HCT116 (cell line): ENCODE results near the gene THSD7A. TPM values are rescaled to one million over a fixed set of nuclear protein-coding genes. Genes with fewer than 3 reads are reported as not detected.

Experiments
- ATAC-seq: fragments of 200-7000 bp; cut with Tn5 transposase; 2 replicates; pipeline ENCODE4 v1.9.1; 2020; ENCODE audit warnings: mild to moderate bottlenecking, moderate library complexity
- BruUV-seq: library from RNA; stranded (reverse); fragments of 400-500 nt; replicated peaks from 2 replicates; lab custom pipeline; 2021; lab: Mats Ljungman, UMichigan
- CTCF ChIA-PET: fragments of 300-600 bp; sonication (Branson Sonifier 250); formaldehyde crosslinking; loops from one replicate; lab custom pipeline; 2021; ENCODE audit warnings: antibody characterized with exemption; lab: Charles Lee
- POLR2A ChIA-PET: fragments of 300-600, 350-600 bp; sonication (Branson Sonifier 250); formaldehyde crosslinking; loops from one replicate; lab custom pipeline; 2021; ENCODE audit warnings: antibody characterized with exemption; lab: Charles Lee
- RAD21 ChIA-PET, 2 experiments: fragments of 300-600 bp; sonication (Branson Sonifier 250); formaldehyde crosslinking; loops; one replicate each; lab custom pipeline; 2023; ENCODE audit warnings: low total read pairs in 2 of 2; ENCODE audit not compliant: uncharacterized antibody in 2 of 2, unreplicated experiment in 2 of 2, low non-redundant PET in 1 of 2; lab: Charles Lee
- DNase-seq: peaks from one replicate; pipeline ENCODE4 v3.0.0-alpha.2; 2010; ENCODE audit warnings: low read depth, low spot score
- H2AFZ ChIP-seq: fragments of 200-600 bp; shearing (Covaris generic), sonication (generic); 2 replicates; pipeline ENCODE4 v1.6.1; 2017; ENCODE audit warnings: low read depth, mixed run types, mixed read lengths, antibody characterized with exemption, low read length; ENCODE audit not compliant: poor library complexity, severe bottlenecking
- H3K27ac ChIP-seq: 2 replicates; pipeline ENCODE4 v1.5.1; 2012; ENCODE audit warnings: low read depth, low read length
- H3K27me3 ChIP-seq: fragments of 200-600 bp; sonication (generic); 2 replicates; pipeline ENCODE4 v1.6.1; 2016; ENCODE audit warnings: mixed run types, low read length, mixed read lengths; ENCODE audit not compliant: insufficient read depth
- H3K36me3 ChIP-seq, 2 experiments: fragments of 200-500 bp in 1 of 2; fragments of 200-600 bp in 1 of 2; sonication (Bioruptor generic) in 1 of 2; sonication (generic) in 1 of 2; 2 replicates each; pipeline versions ENCODE4 v1.5.1 to v1.6.1; 2014 to 2016; ENCODE audit warnings: low read length in 2 of 2, inconsistent platforms in 1 of 2, mixed read lengths in 1 of 2, mixed run types in 1 of 2; ENCODE audit not compliant: insufficient read depth in 2 of 2, control insufficient read depth in 1 of 2
- H3K4me1 ChIP-seq, 2 experiments: fragments of 200-600 bp in 1 of 2; sonication (generic) in 1 of 2; 2 replicates each; pipeline versions ENCODE4 v1.5.1 to v1.6.1; 2012 to 2017; ENCODE audit warnings: low read length in 2 of 2, inconsistent platforms in 1 of 2, mild to moderate bottlenecking in 1 of 2, mixed read lengths in 1 of 2, mixed run types in 1 of 2, moderate library complexity in 1 of 2; ENCODE audit not compliant: insufficient read depth in 2 of 2, control insufficient read depth in 1 of 2
- H3K4me2 ChIP-seq: fragments of 200-600 bp; sonication (generic); 2 replicates; pipeline ENCODE4 v1.6.1; 2017; ENCODE audit warnings: mixed run types, low read length, mixed read lengths
- H3K4me3 ChIP-seq, 2 experiments: fragments of 200-600 bp in 1 of 2; sonication (generic) in 1 of 2; replicated peaks in 1 of 2; 2 replicates each; pipeline ENCODE4 v1.5.1; 2011 to 2016; ENCODE audit warnings: low read length in 2 of 2, control low read depth in 1 of 2, low read depth in 1 of 2, mild to moderate bottlenecking in 1 of 2, mixed read lengths in 1 of 2, mixed run types in 1 of 2
- H3K79me2 ChIP-seq: fragments of 200-600 bp; sonication (generic); 2 replicates; pipeline ENCODE4 v1.6.1; 2017; ENCODE audit warnings: mild to moderate bottlenecking, mixed run types, low read length, moderate library complexity, mixed read lengths; ENCODE audit not compliant: insufficient read depth
- H3K9ac ChIP-seq: fragments of 200-600 bp; sonication (generic); 2 replicates; pipeline ENCODE4 v1.6.1; 2016; ENCODE audit warnings: low read length, mixed read lengths
- H3K9me2 ChIP-seq: fragments of 200-600 bp; sonication (generic), shearing (Covaris generic); 2 replicates; pipeline ENCODE4 v1.6.1; 2017; ENCODE audit warnings: mixed run types, mild to moderate bottlenecking, moderate library complexity; ENCODE audit not compliant: insufficient read depth
- H3K9me3 ChIP-seq, 2 experiments: fragments of 200-500 bp in 1 of 2; fragments of 200-600 bp in 1 of 2; sonication (Bioruptor generic) in 1 of 2; sonication (generic) in 1 of 2; 2 replicates each; pipeline ENCODE4 v1.6.1; 2014 to 2017; ENCODE audit warnings: low read length in 2 of 2, mixed read lengths in 2 of 2, inconsistent platforms in 1 of 2, low read depth in 1 of 2, mild to moderate bottlenecking in 1 of 2, mixed run types in 1 of 2, moderate library complexity in 1 of 2; ENCODE audit not compliant: control insufficient read depth in 1 of 2, insufficient read depth in 1 of 2
- H4K20me1 ChIP-seq: fragments of 200-600 bp; sonication (generic), shearing (Covaris generic); 2 replicates; pipeline ENCODE4 v1.6.1; 2017; ENCODE audit warnings: mixed run types, mild to moderate bottlenecking, moderate library complexity; ENCODE audit not compliant: insufficient read depth
- CBX3 ChIP-seq: IDR thresholded peaks from 2 replicates; pipeline ENCODE4 v1.6.1; 2012; ENCODE audit warnings: low read depth
- CEBPB ChIP-seq: IDR thresholded peaks from 2 replicates; pipeline ENCODE4 v1.6.1; 2012; ENCODE audit warnings: low read depth
- CTCF ChIP-seq, 3 experiments: fragments of 200-600 bp in 1 of 3; sonication (generic) in 1 of 3; IDR thresholded peaks in 2 of 3; conservative IDR thresholded peaks in 1 of 3; 2 replicates each; pipeline ENCODE4 v1.5.1; 2012 to 2017; ENCODE audit warnings: low read depth in 2 of 3, low read length in 2 of 3, antibody characterized with exemption in 1 of 3, borderline replicate concordance in 1 of 3, control low read depth in 1 of 3, mild to moderate bottlenecking in 1 of 3, mixed read lengths in 1 of 3, mixed run types in 1 of 3, moderate library complexity in 1 of 3; ENCODE audit not compliant: insufficient read depth in 1 of 3
- EGR1 ChIP-seq: IDR thresholded peaks from 2 replicates; pipeline ENCODE4 v1.6.1; 2012; ENCODE audit warnings: low read depth
- ELF1 ChIP-seq: IDR thresholded peaks from 2 replicates; pipeline ENCODE4 v1.6.1; 2012; ENCODE audit warnings: low read depth, borderline replicate concordance
- EZH2phosphoT487 ChIP-seq: fragments of 200-600 bp; IDR thresholded peaks from 2 replicates; pipeline ENCODE4 v1.6.1; 2018; ENCODE audit warnings: antibody characterized with exemption, borderline replicate concordance
- FOSL1 ChIP-seq: IDR thresholded peaks from 2 replicates; pipeline ENCODE4 v1.6.1; 2012; ENCODE audit warnings: low read depth
- JUND ChIP-seq: IDR thresholded peaks from 2 replicates; pipeline ENCODE4 v1.6.1; 2012
- POLR2A ChIP-seq: IDR thresholded peaks from 2 replicates; pipeline ENCODE4 v1.7.0; 2011; ENCODE audit warnings: borderline replicate concordance; ENCODE audit not compliant: insufficient read depth, insufficient read length; ENCODE audit errors: extremely low read depth
- POLR2AphosphoS5 ChIP-seq: IDR thresholded peaks from 2 replicates; pipeline ENCODE4 v1.6.1; 2011; ENCODE audit warnings: mild to moderate bottlenecking, low read depth, low read length, moderate library complexity
- SP1 ChIP-seq: IDR thresholded peaks from 2 replicates; pipeline ENCODE4 v1.6.1; 2012; ENCODE audit warnings: low read depth
- TCF7L2 ChIP-seq: IDR thresholded peaks from 2 replicates; pipeline ENCODE4 v1.7.0; 2011; ENCODE audit warnings: borderline replicate concordance, inconsistent platforms; ENCODE audit not compliant: insufficient read depth, insufficient read length; ENCODE audit errors: extremely low read depth
- YY1 ChIP-seq: IDR thresholded peaks from 2 replicates; pipeline ENCODE4 v1.6.1; 2011; ENCODE audit warnings: low read length, low read depth, moderate library complexity, mild to moderate bottlenecking; ENCODE audit not compliant: insufficient replicate concordance; ENCODE audit errors: extremely low read depth
- ZFX ChIP-seq: fragments of 450-650 bp; IDR thresholded peaks from 2 replicates; pipeline ENCODE4 v1.6.1; 2017
- ZNF274 ChIP-seq: fragments of 200-500 bp; sonication (Bioruptor generic); IDR thresholded peaks from 2 replicates; pipeline ENCODE4 v1.6.1; 2014; ENCODE audit warnings: mild to moderate bottlenecking, low read depth, low read length, inconsistent platforms
- intact Hi-C: fragments of 100-400 bp; cut with micrococcal nuclease; formaldehyde crosslinking; loops from 2 replicates; pipeline ENCODE4 v1.10.0; 2022
- total RNA-seq: library from RNA; stranded (reverse); gene quantifications from one replicate; pipeline ENCODE4 v1.2.1, GENCODE V29; 2021; ENCODE audit not compliant: unreplicated experiment
- TF ChIP-seq, protein P1 (sequence below): IDR thresholded peaks from 2 replicates; pipeline ENCODE4 v1.6.1; 2012
- TF ChIP-seq, protein P2 (sequence below): IDR thresholded peaks from 2 replicates; pipeline ENCODE4 v1.6.1; 2012; ENCODE audit warnings: low read depth

THSD7A gene
- total RNA-seq, 1 experiment from 2014 or later = 0.05 TPM

GRCh38 chr7:11848251-11848650 is 16.3 kb upstream of the THSD7A start (continued):
- TF ChIP-seq SP1 = no peak
- TF ChIP-seq, protein P1, sequence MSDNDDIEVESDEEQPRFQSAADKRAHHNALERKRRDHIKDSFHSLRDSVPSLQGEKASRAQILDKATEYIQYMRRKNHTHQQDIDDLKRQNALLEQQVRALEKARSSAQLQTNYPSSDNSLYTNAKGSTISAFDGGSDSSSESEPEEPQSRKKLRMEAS = no peak
- no peak for TF ChIP-seq POLR2A
- no peak for TF ChIP-seq TCF7L2
- TF ChIP-seq, protein P2, sequence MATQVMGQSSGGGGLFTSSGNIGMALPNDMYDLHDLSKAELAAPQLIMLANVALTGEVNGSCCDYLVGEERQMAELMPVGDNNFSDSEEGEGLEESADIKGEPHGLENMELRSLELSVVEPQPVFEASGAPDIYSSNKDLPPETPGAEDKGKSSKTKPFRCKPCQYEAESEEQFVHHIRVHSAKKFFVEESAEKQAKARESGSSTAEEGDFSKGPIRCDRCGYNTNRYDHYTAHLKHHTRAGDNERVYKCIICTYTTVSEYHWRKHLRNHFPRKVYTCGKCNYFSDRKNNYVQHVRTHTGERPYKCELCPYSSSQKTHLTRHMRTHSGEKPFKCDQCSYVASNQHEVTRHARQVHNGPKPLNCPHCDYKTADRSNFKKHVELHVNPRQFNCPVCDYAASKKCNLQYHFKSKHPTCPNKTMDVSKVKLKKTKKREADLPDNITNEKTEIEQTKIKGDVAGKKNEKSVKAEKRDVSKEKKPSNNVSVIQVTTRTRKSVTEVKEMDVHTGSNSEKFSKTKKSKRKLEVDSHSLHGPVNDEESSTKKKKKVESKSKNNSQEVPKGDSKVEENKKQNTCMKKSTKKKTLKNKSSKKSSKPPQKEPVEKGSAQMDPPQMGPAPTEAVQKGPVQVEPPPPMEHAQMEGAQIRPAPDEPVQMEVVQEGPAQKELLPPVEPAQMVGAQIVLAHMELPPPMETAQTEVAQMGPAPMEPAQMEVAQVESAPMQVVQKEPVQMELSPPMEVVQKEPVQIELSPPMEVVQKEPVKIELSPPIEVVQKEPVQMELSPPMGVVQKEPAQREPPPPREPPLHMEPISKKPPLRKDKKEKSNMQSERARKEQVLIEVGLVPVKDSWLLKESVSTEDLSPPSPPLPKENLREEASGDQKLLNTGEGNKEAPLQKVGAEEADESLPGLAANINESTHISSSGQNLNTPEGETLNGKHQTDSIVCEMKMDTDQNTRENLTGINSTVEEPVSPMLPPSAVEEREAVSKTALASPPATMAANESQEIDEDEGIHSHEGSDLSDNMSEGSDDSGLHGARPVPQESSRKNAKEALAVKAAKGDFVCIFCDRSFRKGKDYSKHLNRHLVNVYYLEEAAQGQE = no peak
- TF ChIP-seq, all 23 proteins: peak for 0

- Histone ChIP-seq H3K4me1 (no peaks in the 10 kb centered on the region), H3K9ac (no peak overlapping the region), H3K27ac (no peak overlapping the region), H3K36me3 (no peaks in the 10 kb centered on the region), H3K27me3 (no peaks in the 10 kb centered on the region), H3K4me2 (no peak overlapping the region), H4K20me1 (no peaks in the 10 kb centered on the region), H2AFZ (no peak overlapping the region), H3K4me3 (no peak overlapping the region), H3K9me3 (peaks cover 0 to 4% of the 10 kb centered on the region in 2 experiments; a peak in 1 of 4 replicates), H3K79me2 (no peaks in the 10 kb centered on the region), H3K9me2 (no peaks in the 10 kb centered on the region)
- intact Hi-C loops = loop anchor here (5.0 kb wide), 1 partner anchor 480 kb away; no protein-coding TSS in a partner anchor
- ChIA-PET CTCF (no interaction called here), RAD21 (no interaction called here), POLR2A (no interaction called here)
- no TSS peak for BruUV-seq
- ATAC-seq = no peak
- no peak for TF ChIP-seq POLR2AphosphoS5
- TF ChIP-seq ZFX = no peak
- TF ChIP-seq CBX3 = no peak
- TF ChIP-seq FOSL1 = no peak
- no peak for TF ChIP-seq CTCF (IDR thresholded peaks at IDR 0.05 in 2 of 3, conservative IDR thresholded peaks at IDR 0.05 in 1 of 3; ENCODE audit: borderline replicate concordance in 1 of 3, insufficient read depth in 1 of 3, low read depth in 2 of 3, low read length in 2 of 3)
- TF ChIP-seq CEBPB = no peak
- no peak for TF ChIP-seq TCF7L2
- TF ChIP-seq YY1 = no peak
- TF ChIP-seq EZH2phosphoT487 = no peak
- TF ChIP-seq ELF1 = no peak
- no peak for TF ChIP-seq SP1
- TF ChIP-seq, protein P2 = no peak
- TF ChIP-seq JUND = no peak
- no peak for TF ChIP-seq ZNF274
- no peak for TF ChIP-seq EGR1
- no peak for DNase-seq
These were observed 15.3 kb upstream of the THSD7A start for GRCh38 chr7:11847336-11847735.
